ENCODE results near the gene SCD5.

SCD5 gene

DNA sequence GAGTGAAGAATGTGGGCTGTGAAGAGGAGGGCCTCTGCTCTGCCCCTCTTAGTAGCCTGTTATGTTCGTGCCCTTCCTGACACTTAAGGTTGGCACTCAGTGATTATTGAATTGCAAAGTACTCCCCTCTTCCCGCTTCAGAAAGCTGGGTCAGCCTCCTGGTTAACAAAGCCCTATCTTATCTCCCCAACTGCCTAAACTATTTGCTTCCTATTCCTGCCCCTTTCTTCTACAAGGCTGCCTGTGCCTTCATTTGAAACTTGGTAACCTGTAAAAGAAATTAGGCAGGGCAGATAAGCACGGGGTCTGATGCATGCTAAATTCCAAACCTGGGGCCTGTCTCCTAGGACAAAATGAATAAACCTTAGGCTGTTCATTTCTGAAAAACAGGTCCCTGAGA lies 213.7 kb downstream of the SCD5 start:
- DNase-seq = no peak

DNA sequence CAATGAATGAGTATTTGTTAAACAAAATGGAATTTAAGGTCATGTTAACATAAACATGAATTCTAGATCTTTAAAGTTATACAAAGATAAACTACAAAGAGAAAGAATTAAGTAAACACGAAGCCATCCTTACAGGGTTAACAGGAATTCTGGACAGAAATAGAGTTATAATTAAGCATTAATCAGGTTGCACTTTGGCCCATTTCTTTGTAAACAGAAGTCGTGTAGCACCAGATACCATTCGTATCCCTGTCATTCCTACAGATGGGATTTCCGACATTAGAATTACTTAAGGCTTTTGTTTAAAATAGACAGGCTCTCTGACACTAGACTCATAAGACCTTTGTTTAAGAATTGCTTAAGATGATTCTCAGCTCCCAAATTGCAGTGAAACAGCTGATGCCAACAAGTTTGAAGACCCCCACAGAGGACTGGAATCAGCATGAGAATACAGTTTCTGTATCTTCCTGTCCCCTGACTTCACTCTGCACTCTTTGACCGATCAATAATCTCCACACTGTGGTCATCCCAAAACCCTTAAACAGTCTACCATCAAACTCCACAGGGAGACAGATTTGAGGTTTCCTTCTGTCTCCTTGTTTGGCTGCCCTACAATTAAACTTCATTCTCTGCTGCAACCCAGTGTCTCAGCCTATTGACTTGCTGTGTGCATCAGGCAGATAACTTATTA lies 214.6 kb downstream of the SCD5 start:
- DNase-seq = no peak

DNA sequence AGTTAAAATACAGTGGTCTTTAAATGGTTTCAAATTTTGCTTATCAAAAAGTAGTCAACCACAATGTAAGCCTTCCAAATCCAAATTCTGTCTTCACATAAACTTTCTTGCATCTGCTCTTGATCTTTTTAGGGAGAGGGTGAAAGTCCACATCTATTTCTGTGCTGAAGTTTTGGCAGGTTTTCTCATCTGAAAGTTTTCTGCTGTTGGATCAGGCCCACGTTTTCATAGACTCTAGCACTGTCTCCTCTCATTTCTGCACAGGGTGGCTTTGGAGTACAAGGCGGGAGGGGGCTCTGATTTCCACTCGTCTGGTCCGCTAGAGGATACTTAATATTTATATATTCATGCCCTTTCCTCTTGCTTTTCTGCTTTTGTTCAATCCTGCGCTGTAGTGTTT lies 218.7 kb downstream of the SCD5 start:
- DNase-seq = no peak
